Loucy (cell line): ENCODE results near the gene UBQLN1.

ENCODE experiments used
- CTCF ChIP-seq: fragments of 200-600 bp; sonication (generic); conservative IDR thresholded peaks from 2 replicates; pipeline ENCODE4 v1.5.1; 2014; ENCODE audit warnings: mild to moderate bottlenecking, antibody characterized with exemption, low read length
- EZH2phosphoT487 ChIP-seq: fragments of 200-600 bp; IDR thresholded peaks from 2 replicates; pipeline ENCODE4 v1.6.1; 2018; ENCODE audit warnings: antibody characterized with exemption, mild to moderate bottlenecking, moderate library complexity, borderline replicate concordance

- TF ChIP-seq CTCF (no peak), EZH2phosphoT487 (no peak)
These were observed 8.7 kb downstream of the UBQLN1 start for GRCh38 chr9:83698976-83699585.
